SIG-M5 treated with dmso at 0.1 percent for 504 hours (cell line): Measurements from ENCODE around the gene TICRR.

ENCODE experiments used
- DNase-seq: peaks from one replicate; lab custom pipeline; 2025; ENCODE audit not compliant: unreplicated experiment; lab: John Stamatoyannopoulos, UW

The TICRR gene

GRCh38 chr15:89628806-89629715 lies 53.8 kb downstream of the TICRR start:
- peak; percentile 33 for DNase-seq

GRCh38 chr15:89629829-89630228 lies 54.6 kb downstream of the TICRR start:
- DNase-seq, result no peak

- DNase-seq, result no peak
These were observed 55.0 kb downstream of the TICRR start for GRCh38 chr15:89630260-89630659.

- DNase-seq, result no peak
These were observed 56.0 kb downstream of the TICRR start for GRCh38 chr15:89630974-89631901.

GRCh38 chr15:89631902-89632264 lies 56.6 kb downstream of the TICRR start:
- DNase-seq, result no peak

- no peak for DNase-seq
These were observed 57.5 kb downstream of the TICRR start for GRCh38 chr15:89632563-89633430.

GRCh38 chr15:89633585-89633984 lies 58.3 kb downstream of the TICRR start:
- DNase-seq, result no peak

- no peak for DNase-seq
These were observed 65.0 kb downstream of the TICRR start for GRCh38 chr15:89640245-89640644.

- DNase-seq, result no peak
These were observed 65.8 kb downstream of the TICRR start for GRCh38 chr15:89641053-89641452.

GRCh38 chr15:89642106-89642505 lies 66.8 kb downstream of the TICRR start:
- DNase-seq, result no peak

GRCh38 chr15:89645680-89646079 lies 70.4 kb downstream of the TICRR start:
- no peak for DNase-seq

GRCh38 chr15:89646416-89647141 lies 71.3 kb downstream of the TICRR start:
- DNase-seq, result no peak

- DNase-seq, result peak; percentile 36
These were observed 72.1 kb downstream of the TICRR start for GRCh38 chr15:89647191-89647851.

- DNase-seq, result no peak
These were observed 73.1 kb downstream of the TICRR start for GRCh38 chr15:89648106-89649012.

GRCh38 chr15:89649013-89649625 lies 73.8 kb downstream of the TICRR start:
- DNase-seq, result no peak

- no peak for DNase-seq
These were observed 74.4 kb downstream of the TICRR start for GRCh38 chr15:89649716-89650115.

- DNase-seq, result no peak
These were observed 76.9 kb downstream of the TICRR start for GRCh38 chr15:89652131-89652530.

- no peak for DNase-seq
These were observed 77.4 kb downstream of the TICRR start for GRCh38 chr15:89652666-89653065.
